Astrocyte of the hippocampus (primary cell): Measurements from ENCODE around the gene ST8SIA3.
"Not testable (repeated sequence)": the region's sequence is repeated elsewhere in the genome, so short reads cannot be mapped to it uniquely, and the experiment has no call there.

Experiments used
- DNase-seq: peaks from one replicate; pipeline ENCODE4 v3.0.0; 2011; ENCODE audit warnings: low read depth, low spot score

The ST8SIA3 gene

GRCh38 chr18:57364460-57364859 is 12.1 kb downstream of the ST8SIA3 start:
- no peak for DNase-seq

GRCh38 chr18:57366528-57367081 is 14.2 kb downstream of the ST8SIA3 start:
- no peak for DNase-seq

GRCh38 chr18:57372444-57372843 is 20.1 kb downstream of the ST8SIA3 start:
- no peak for DNase-seq

- DNase-seq: no peak
These were observed 20.7 kb downstream of the ST8SIA3 start for GRCh38 chr18:57373017-57373416.

GRCh38 chr18:57376503-57376902 is 24.1 kb downstream of the ST8SIA3 start:
- no peak for DNase-seq

- no peak for DNase-seq
These were observed 36.9 kb downstream of the ST8SIA3 start for GRCh38 chr18:57389271-57389670.

GRCh38 chr18:57390044-57390443 is 37.7 kb downstream of the ST8SIA3 start:
- no peak for DNase-seq

- DNase-seq: not testable (repeated sequence)
These were observed 42.4 kb downstream of the ST8SIA3 start for GRCh38 chr18:57394749-57395148.

GRCh38 chr18:57396831-57397230 is 44.5 kb downstream of the ST8SIA3 start:
- not testable (repeated sequence) for DNase-seq

- DNase-seq: no peak
These were observed 45.2 kb downstream of the ST8SIA3 start for GRCh38 chr18:57397440-57398132.

- DNase-seq: no peak
These were observed 52.0 kb downstream of the ST8SIA3 start for GRCh38 chr18:57404345-57404744.

GRCh38 chr18:57409650-57410049 is 57.3 kb downstream of the ST8SIA3 start:
- no peak for DNase-seq

GRCh38 chr18:57410749-57411148 is 58.4 kb downstream of the ST8SIA3 start:
- no peak for DNase-seq

GRCh38 chr18:57416542-57416941 is 64.2 kb downstream of the ST8SIA3 start:
- no peak for DNase-seq
